ENCODE measurements around the gene PALM.
"Not testable (repeated sequence)": the region's sequence is repeated elsewhere in the genome, so short reads cannot be mapped to it uniquely, and the experiment has no call there.

The PALM gene

GRCh38 chr19:679418-680286 lies 29.1 kb upstream of the PALM start:
- DNase-seq = peak; percentile 74

GRCh38 chr19:680287-681028 lies 28.3 kb upstream of the PALM start:
- peak; percentile 99 for DNase-seq

GRCh38 chr19:681029-682019 lies 27.4 kb upstream of the PALM start:
- DNase-seq = no peak

- no peak for DNase-seq
Measured at GRCh38 chr19:682678-683320, 25.9 kb upstream of the PALM start.

- no peak for DNase-seq
Measured at GRCh38 chr19:685454-685931, 23.2 kb upstream of the PALM start.

- DNase-seq = no peak
Measured at GRCh38 chr19:686589-687297, 22.0 kb upstream of the PALM start.

- DNase-seq = no peak
Measured at GRCh38 chr19:687569-688166, 21.1 kb upstream of the PALM start.

- DNase-seq = no peak
Measured at GRCh38 chr19:688214-688613, 20.5 kb upstream of the PALM start.

- no peak for DNase-seq
Measured at GRCh38 chr19:688992-689391, 19.7 kb upstream of the PALM start.

GRCh38 chr19:690203-690602 lies 18.5 kb upstream of the PALM start:
- no peak for DNase-seq

- DNase-seq = no peak
Measured at GRCh38 chr19:694481-695351, 14.0 kb upstream of the PALM start.

- DNase-seq = no peak
Measured at GRCh38 chr19:695352-695949, 13.3 kb upstream of the PALM start, which contains the start of gene PRSS57. Gene PRSS57, minus strand, starts transcription at chr19:695452. Its CDS starts 22 bp downstream, at chr19:695430.

- not testable (repeated sequence) for DNase-seq
Measured at GRCh38 chr19:698529-698928, 10.2 kb upstream of the PALM start.

GRCh38 chr19:699885-700284 lies 8.8 kb upstream of the PALM start:
- DNase-seq = not testable (repeated sequence)

- not testable (repeated sequence) for DNase-seq
Measured at GRCh38 chr19:702847-703246, 5.9 kb upstream of the PALM start.

- DNase-seq = no peak
Measured at GRCh38 chr19:703329-703650, 5.4 kb upstream of the PALM start.

- DNase-seq = peak; percentile 90
Measured at GRCh38 chr19:703651-704446, 4.9 kb upstream of the PALM start.

- DNase-seq = no peak
Measured at GRCh38 chr19:704447-704741, 4.3 kb upstream of the PALM start.
